NCI-H524 (cell line): Measurements from ENCODE around the gene TRAPPC10.
A peak's percentile ranks its signal among the peaks of the same experiment; 100 is the strongest.

Experiments used
- DNase-seq, 2 experiments: peaks; one replicate each; lab custom pipeline; 2025; lab: John Stamatoyannopoulos, UW

TRAPPC10 gene

DNA sequence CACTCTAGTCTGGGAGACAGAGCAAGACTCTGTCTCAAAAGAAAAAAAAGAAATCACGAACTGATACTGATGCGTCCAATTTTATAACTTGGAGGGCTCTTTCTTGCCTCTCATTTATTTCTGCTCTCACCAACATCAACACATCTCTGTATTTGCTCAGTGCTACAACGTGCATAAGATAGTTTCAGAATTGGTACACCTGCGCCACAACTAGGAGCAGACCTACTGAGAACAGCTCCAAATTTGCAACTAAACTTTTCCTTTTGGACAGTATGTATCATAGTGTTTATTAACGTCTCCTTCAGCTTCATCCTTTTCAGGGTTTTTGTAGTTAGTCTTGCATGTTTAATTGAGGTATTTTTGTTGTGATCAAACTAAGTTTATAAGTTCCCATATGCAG lies 27.7 kb downstream of the TRAPPC10 start:
- no peak for DNase-seq

DNA sequence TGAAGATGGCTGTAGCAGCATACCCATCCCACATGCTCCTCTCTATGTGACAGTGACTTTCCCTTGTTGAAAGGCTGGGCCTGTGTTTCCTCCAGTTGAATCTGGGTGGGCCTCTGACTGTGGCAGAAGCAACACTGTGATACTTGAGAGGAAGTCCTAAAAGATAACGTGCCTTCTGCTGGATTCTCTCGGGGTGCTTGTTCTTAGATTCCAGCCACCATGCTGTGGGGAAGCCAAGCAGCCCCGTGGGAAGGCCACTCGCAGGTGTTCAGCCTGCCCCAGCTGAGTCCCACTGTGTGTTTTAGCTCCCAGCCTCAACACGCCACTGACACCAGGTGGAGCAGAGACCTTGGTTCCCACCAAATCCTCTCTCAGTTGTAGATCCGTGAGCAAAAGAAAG lies 31.5 kb downstream of the TRAPPC10 start:
- no peak for DNase-seq

- no peak for DNase-seq
Observed at GRCh38 chr21:44046734-44047133, 34.6 kb downstream of the TRAPPC10 start.

- DNase-seq, result no peak
Observed at GRCh38 chr21:44047996-44048560, 36.0 kb downstream of the TRAPPC10 start.

GRCh38 chr21:44049182-44049581 lies 37.1 kb downstream of the TRAPPC10 start:
- DNase-seq, result peak in 1 of 2 experiments; percentile 4

DNA sequence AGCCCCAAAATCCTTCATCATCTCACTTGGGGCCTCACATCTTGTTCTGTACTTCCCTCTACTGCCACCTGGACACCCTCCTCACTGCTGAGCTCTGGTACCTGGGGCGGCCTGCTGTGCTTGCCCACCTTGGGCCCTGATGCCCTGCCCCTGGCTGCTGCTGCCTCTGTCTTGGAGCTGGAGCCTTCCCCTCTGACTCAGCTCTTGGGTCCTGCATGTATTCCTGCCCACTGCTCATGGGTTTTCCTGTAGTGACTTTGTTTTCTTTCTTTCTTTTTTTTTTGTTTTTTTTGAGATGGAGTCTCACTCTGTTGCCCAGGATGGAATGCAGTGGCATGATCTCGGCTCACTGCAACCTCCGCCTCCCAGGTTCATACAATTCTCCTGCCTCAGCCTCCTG lies 37.5 kb downstream of the TRAPPC10 start:
- no peak for DNase-seq

GRCh38 chr21:44050276-44050675 lies 38.2 kb downstream of the TRAPPC10 start:
- DNase-seq, result no peak

GRCh38 chr21:44051462-44051941 lies 39.4 kb downstream of the TRAPPC10 start:
- no peak for DNase-seq

- no peak for DNase-seq
Observed at GRCh38 chr21:44052071-44052829, 40.1 kb downstream of the TRAPPC10 start.

DNA sequence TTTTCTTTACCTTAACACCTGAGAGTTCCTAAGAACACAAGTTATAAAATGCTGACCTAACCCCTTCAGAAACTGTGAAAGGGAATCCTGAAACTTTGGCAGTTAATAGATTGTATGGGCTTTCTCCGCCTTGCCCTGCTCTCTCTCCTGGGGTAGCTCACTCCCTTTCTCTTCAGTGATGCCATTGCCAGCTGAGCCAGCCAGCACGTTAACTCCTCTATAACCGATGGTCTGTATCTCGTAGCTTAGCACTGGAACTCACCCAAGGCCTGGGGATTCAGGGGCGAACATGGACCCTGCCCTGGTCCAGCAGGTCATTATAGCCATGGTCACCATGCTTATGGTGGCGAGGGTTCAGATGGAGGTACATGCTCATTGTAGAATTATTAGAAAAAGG lies 40.7 kb downstream of the TRAPPC10 start:
- DNase-seq, result no peak

- no peak for DNase-seq
Observed at GRCh38 chr21:44053567-44053966, 41.5 kb downstream of the TRAPPC10 start.

DNA sequence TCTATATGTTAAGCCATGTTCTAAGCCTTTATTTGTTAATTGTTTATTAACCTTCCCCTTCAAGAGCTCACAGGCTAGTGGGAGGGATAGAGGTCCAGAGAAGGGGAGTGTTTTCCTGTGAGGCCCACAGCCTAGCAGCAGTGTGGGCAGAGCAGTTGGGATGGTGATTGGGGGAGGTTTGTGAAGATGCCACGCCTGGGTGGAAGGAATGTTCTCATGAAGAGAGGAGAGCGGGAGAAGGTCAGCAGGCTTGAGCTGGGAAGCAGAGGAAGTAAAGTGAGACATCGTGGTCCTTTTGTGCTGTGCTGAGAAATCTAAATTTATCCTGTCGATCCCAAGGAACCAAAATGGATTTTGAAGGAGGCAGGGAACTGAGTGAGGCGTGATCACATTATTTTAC lies 42.6 kb downstream of the TRAPPC10 start:
- no peak for DNase-seq

DNA sequence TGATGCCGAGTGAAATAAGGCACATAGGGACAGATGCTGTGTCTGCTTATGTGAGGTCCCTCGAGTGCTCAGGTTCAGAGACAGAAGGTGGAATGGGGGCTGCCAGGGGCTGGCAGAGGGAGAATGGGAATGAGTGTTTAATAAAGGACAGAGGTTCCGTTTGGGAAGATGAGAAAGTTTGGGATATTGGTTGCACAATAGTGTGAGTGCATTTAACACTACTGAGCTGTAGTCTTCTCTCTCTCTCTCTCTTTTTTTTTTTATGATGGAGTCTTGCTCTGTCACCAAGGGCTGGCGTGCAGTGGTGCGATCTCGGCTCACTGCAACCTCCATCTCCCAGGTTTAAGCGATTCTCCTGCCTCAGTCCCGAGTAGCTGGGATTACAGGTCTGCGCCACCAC lies 44.9 kb downstream of the TRAPPC10 start:
- no peak for DNase-seq

DNA sequence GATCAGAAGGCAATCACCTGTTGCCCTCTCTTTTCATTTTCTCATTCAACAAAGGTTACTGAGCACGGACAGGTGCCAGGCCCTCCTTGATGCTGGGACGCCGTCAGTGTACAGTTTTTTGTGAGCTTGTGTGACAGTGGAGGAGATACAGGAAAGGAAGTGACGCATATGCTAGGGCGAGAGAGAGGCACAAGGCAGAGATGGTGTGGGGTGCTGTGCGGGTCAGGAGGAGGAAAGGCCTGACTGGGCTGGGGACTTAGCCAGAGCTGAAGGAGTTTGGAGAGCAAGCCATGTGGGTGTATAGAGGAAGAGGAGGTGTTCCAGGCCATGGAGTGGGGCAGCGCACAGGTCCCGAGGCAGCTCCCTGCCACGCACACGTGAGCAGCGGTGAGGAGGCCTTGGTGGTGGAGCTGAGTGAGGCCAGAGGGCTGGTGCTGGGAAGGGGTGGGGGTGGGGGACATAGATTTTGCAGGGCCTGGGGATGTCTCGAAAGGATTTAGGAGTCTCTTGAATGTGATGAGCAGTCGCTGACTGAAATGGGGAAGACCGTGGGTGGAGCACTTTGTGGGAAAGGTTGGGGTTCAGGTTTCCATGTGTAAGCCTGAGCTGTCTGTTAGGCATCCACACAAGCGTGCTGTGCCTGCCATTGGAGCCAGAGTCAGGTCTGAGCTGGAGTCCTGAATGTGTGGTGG lies 46.0 kb downstream of the TRAPPC10 start:
- DNase-seq, result no peak

- DNase-seq, result no peak
Observed at GRCh38 chr21:44058652-44058964, 46.5 kb downstream of the TRAPPC10 start.

DNA sequence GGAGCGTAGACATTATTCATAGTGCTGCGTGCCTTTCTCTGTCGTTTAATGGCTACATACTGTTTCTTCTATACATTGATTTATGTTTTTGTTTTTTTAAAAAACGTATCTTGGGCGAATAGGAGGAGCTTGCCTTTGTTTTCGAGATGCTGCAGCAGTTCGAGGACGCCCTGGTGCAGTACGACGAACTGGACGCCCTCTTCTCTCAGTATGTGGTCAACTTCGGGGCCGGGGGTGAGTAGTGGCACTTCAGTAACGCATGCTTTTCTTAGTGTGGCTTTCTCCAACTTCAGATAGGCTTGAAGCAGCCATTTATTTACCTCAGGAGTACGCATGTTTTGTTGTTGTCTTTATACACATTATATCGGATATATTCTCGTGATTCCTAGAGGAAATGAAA lies 46.9 kb downstream of the TRAPPC10 start:
- no peak for DNase-seq

DNA sequence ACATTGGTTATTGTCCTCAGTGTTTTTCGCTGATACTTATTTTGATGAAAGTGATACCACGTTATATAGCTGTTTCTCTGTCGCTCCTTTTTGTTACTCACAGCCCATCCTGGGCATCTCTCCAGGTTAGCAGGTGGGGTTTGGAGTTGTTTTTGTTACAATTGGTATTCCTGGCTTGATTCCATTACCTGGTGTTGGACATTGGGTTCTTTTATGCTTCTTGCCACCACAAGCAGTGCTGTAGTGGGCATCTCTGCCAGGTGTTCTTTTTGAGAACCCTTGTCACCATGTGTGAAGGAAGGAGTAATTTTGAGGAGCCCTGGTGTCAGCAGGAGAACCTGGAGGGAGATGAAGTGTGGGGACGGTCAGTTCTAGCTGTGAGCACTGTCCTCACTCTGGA lies 47.6 kb downstream of the TRAPPC10 start:
- no peak for DNase-seq

GRCh38 chr21:44062380-44062779 lies 50.3 kb downstream of the TRAPPC10 start:
- DNase-seq, result no peak

GRCh38 chr21:44063151-44063912 lies 51.2 kb downstream of the TRAPPC10 start:
- no peak for DNase-seq

GRCh38 chr21:44064852-44065403 lies 52.8 kb downstream of the TRAPPC10 start:
- no peak for DNase-seq

DNA sequence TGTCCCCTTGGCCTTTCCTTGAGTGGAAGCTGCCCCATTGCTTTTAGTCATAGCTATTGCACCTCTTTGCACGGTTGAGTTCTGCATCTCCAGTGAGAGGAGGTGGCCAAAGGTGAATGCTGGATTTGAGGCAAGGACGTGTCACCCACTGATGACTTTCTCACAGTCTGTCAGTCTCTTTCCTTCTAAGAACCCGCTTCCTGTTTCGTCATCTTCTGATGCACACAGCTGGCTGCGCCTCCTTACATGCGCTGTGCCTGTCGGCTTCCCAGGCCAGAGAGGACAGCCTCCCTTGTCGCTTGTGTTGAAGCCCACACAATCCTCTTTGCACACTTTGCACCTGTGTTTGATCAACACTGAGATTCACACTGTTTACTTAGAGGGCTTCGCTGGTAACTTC lies 53.3 kb downstream of the TRAPPC10 start:
- DNase-seq, result no peak

- DNase-seq, result no peak
Observed at GRCh38 chr21:44066116-44066515, 54.0 kb downstream of the TRAPPC10 start.
